NAMALWA (cell line): ENCODE measurements around the gene ZNF627.
A peak's percentile ranks its signal among the peaks of the same experiment; 100 is the strongest.
"Not testable (repeated sequence)": the region's sequence is repeated elsewhere in the genome, so short reads cannot be mapped to it uniquely, and the experiment has no call there.

ENCODE experiments used
- DNase-seq: peaks from one replicate; pipeline ENCODE4 v3.0.0-alpha.2; 2015; ENCODE audit warnings: low spot score

ZNF627 gene

GRCh38 chr19:11574689-11575088 lies 22.6 kb upstream of the ZNF627 start:
- DNase-seq, result no peak

- DNase-seq, result no peak
Measured at GRCh38 chr19:11576227-11576626, 21.1 kb upstream of the ZNF627 start.

- DNase-seq, result no peak
Measured at GRCh38 chr19:11577451-11578257, 19.6 kb upstream of the ZNF627 start, which contains the start of gene ACP5. ACP5 (minus strand) TSS chr19:11577645; CDS start chr19:11577317, 328 bp downstream.

GRCh38 chr19:11578258-11579142 lies 18.8 kb upstream of the ZNF627 start:
- DNase-seq, result no peak

GRCh38 chr19:11580116-11580515 lies 17.2 kb upstream of the ZNF627 start:
- no peak for DNase-seq

GRCh38 chr19:11581740-11582139 lies 15.5 kb upstream of the ZNF627 start:
- DNase-seq, result peak; percentile 91

GRCh38 chr19:11586331-11586730 lies 11.0 kb upstream of the ZNF627 start:
- DNase-seq, result no peak

GRCh38 chr19:11587302-11587974 lies 9.8 kb upstream of the ZNF627 start:
- peak; percentile 90 for DNase-seq

- DNase-seq, result no peak
Measured at GRCh38 chr19:11587975-11588631, 9.2 kb upstream of the ZNF627 start.

GRCh38 chr19:11594084-11594483 lies 3.2 kb upstream of the ZNF627 start:
- no peak for DNase-seq

GRCh38 chr19:11596156-11596555 lies 1.1 kb upstream of the ZNF627 start:
- DNase-seq, result no peak

- DNase-seq, result no peak
Measured at GRCh38 chr19:11598103-11598483, 810 bp downstream of the ZNF627 start.

GRCh38 chr19:11598746-11599145 lies 1.5 kb downstream of the ZNF627 start:
- no peak for DNase-seq

GRCh38 chr19:11599704-11600103 lies 2.4 kb downstream of the ZNF627 start:
- not testable (repeated sequence) for DNase-seq

GRCh38 chr19:11606484-11606883 lies 9.2 kb downstream of the ZNF627 start:
- no peak for DNase-seq

- DNase-seq, result no peak
Measured at GRCh38 chr19:11611730-11612129, 14.4 kb downstream of the ZNF627 start.

- DNase-seq, result peak; percentile 13
Measured at GRCh38 chr19:11612816-11613511, 15.7 kb downstream of the ZNF627 start.

- no peak for DNase-seq
Measured at GRCh38 chr19:11617180-11618062, 20.1 kb downstream of the ZNF627 start.

GRCh38 chr19:11620553-11620952 lies 23.3 kb downstream of the ZNF627 start:
- DNase-seq, result no peak

- not testable (repeated sequence) for DNase-seq
Measured at GRCh38 chr19:11622401-11622800, 25.1 kb downstream of the ZNF627 start.
